GM23248 (cell line): ENCODE results near the gene PHC2. TPM values are rescaled to one million over a fixed set of nuclear protein-coding genes. Genes with fewer than 3 reads are reported as not detected.

ENCODE experiments used
- DNase-seq: peaks from one replicate; pipeline ENCODE4 v3.0.0-alpha.2; 2015
- H2AFZ ChIP-seq: fragments of 200-600 bp; sonication (generic); 2 replicates; pipeline ENCODE4 v1.6.1; 2016; ENCODE audit warnings: antibody characterized with exemption
- H3F3A ChIP-seq: fragments of 200-600 bp; sonication (generic); 2 replicates; pipeline ENCODE4 v1.6.1; 2016; ENCODE audit warnings: mild to moderate bottlenecking, antibody characterized with exemption, mixed run types; ENCODE audit not compliant: insufficient read depth
- H3K27ac ChIP-seq: fragments of 200-600 bp; sonication (generic); 2 replicates; pipeline ENCODE4 v1.5.1; 2016; ENCODE audit warnings: mild to moderate bottlenecking
- H3K27me3 ChIP-seq: fragments of 200-600 bp; sonication (generic); replicated peaks from 2 replicates; pipeline ENCODE4 v1.6.1; 2016; ENCODE audit warnings: mild to moderate bottlenecking; ENCODE audit not compliant: insufficient read depth
- H3K36me3 ChIP-seq: fragments of 200-600 bp; sonication (generic); 2 replicates; pipeline ENCODE4 v1.6.1; 2016; ENCODE audit warnings: low read depth, mild to moderate bottlenecking
- H3K4me1 ChIP-seq: fragments of 200-600 bp; sonication (generic); 2 replicates; pipeline ENCODE4 v1.6.1; 2016; ENCODE audit warnings: mild to moderate bottlenecking; ENCODE audit not compliant: insufficient read depth
- H3K4me2 ChIP-seq: fragments of 200-600 bp; sonication (generic); one replicate; pipeline ENCODE4 v1.6.1; 2016; ENCODE audit warnings: mild to moderate bottlenecking; ENCODE audit not compliant: unreplicated experiment
- H3K4me3 ChIP-seq: fragments of 200-600 bp; sonication (generic); 2 replicates; pipeline ENCODE4 v1.5.1; 2016; ENCODE audit warnings: mild to moderate bottlenecking
- H3K79me2 ChIP-seq: fragments of 200-600 bp; sonication (generic); 2 replicates; pipeline ENCODE4 v1.6.1; 2016; ENCODE audit warnings: mild to moderate bottlenecking; ENCODE audit not compliant: insufficient read depth
- H3K9ac ChIP-seq: fragments of 200-600 bp; sonication (generic); 2 replicates; pipeline ENCODE4 v1.6.1; 2016; ENCODE audit warnings: mild to moderate bottlenecking
- H3K9me2 ChIP-seq: fragments of 200-600 bp; sonication (generic); 2 replicates; pipeline ENCODE4 v1.6.1; 2016; ENCODE audit warnings: mixed run types, mild to moderate bottlenecking, moderate library complexity; ENCODE audit not compliant: insufficient read depth
- H3K9me3 ChIP-seq: fragments of 200-600 bp; sonication (generic); one replicate; pipeline ENCODE4 v1.6.1; 2017; ENCODE audit warnings: low read depth
- H4K20me1 ChIP-seq: fragments of 200-600 bp; sonication (generic); 2 replicates; pipeline ENCODE4 v1.6.0; 2016; ENCODE audit not compliant: insufficient read depth
- EZH2 ChIP-seq: fragments of 200-600 bp; sonication (generic); IDR thresholded peaks from 2 replicates; pipeline ENCODE4 v1.6.1; 2018; ENCODE audit warnings: antibody characterized with exemption, mild to moderate bottlenecking; ENCODE audit not compliant: insufficient read depth, poor library complexity, severe bottlenecking
- EZH2phosphoT487 ChIP-seq: fragments of 200-600 bp; sonication (generic); IDR thresholded peaks from 2 replicates; pipeline ENCODE4 v1.6.1; 2018; ENCODE audit warnings: antibody characterized with exemption, moderate library complexity, mild to moderate bottlenecking, low read depth; ENCODE audit not compliant: insufficient read depth
- WGBS, 2 experiments: methylation state at CpG; one replicate each; pipeline ENCODE4 v1.1.6; 2015 to 2017; ENCODE audit warnings: low lambda C conversion rate in 2 of 2, low coverage in 1 of 2; ENCODE audit errors: missing lambda C conversion rate in 2 of 2; 5-methylcytosine and 5-hydroxymethylcytosine counted together
- in situ Hi-C: fragments of 300-500 bp; cut with MboI; formaldehyde crosslinking; loops from 2 replicates; pipeline ENCODE4 v1.15.0; 2020
- polyA plus RNA-seq: library from polyadenylated mRNA; unstranded; fragments of >200 nt; fragmentation: Nextera tagmentation; extraction: Ambion mirVana; gene quantifications from 2 replicates; pipeline ENCODE4 v1.2.1, GENCODE V29; 2016
- total RNA-seq: library from RNA; depleted of rRNA; stranded (reverse); fragments of >200 nt; shearing (Covaris generic); gene quantifications from 2 replicates; pipeline ENCODE4 v1.2.3, GENCODE V29; 2014

Gene PHC2
- total and polyA plus RNA-seq, 2 experiments from 2014 or later = 15.1 to 74.7 TPM

DNA sequence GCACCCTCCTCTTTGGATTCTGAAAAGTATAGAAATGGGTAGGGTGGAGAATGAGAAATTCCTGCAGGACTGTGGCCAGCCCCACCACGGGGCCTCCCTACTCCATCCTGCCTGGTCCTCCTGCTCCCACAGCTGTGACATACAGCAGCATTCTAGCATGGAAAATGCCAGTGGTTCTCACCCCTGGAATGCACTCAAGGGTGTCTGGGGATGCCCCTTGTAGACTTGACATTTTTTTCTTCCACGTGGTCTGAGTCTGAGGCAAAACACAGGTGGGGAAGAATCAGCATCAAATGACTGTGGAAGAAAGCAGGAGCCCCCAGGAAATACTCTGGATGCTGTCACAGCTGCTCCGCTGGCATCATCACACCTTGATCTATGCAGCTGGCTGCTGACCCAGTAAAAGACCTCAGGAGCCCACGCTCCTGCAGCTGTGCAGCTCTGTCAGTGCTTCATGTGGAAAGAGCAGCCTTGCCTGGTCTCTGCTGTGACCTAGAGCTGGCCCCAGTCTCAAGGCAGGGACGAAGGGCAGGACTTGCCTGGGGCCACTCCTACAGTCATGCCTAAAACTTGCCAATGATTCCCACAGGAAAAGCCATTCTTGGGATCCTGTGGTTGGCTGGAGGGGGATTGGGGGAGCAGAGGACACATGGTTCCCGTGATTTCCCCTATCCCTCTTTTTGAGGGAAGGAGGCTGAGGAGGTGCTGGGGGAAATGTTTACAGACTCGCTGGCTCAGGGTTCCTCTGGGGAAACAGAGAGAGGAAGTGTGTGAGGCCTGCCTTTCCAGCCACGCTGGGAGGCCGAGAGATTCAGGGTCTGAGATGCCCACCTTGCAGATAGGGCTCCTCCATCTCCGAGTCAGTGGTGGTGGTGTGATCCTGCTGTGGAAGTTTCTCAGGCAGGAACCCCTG, 99.2 kb downstream of the PHC2 start:
- peak overlapping the region; percentile 96 for H3K27ac ChIP-seq
- peaks cover 73% of the 10 kb centered on the region for H3F3A ChIP-seq
- DNase-seq = peak; percentile 24
- H3K79me2 ChIP-seq = peaks cover 85% of the 10 kb centered on the region
- peaks cover 51% of the 10 kb centered on the region for H3K4me1 ChIP-seq
- no peak overlapping the region for H3K4me3 ChIP-seq
- TF ChIP-seq EZH2 = no peak
- TF ChIP-seq EZH2phosphoT487 = no peak
- no peak overlapping the region for H2AFZ ChIP-seq
- no peaks in the 10 kb centered on the region for H3K9me2 ChIP-seq
- 73 to 76% methylated on average over 10 of the region's 10 CpGs for WGBS, 2 experiments
- H3K9me3 ChIP-seq = no peaks in the 10 kb centered on the region
- H4K20me1 ChIP-seq = no peaks in the 10 kb centered on the region
- H3K4me2 ChIP-seq = no peak overlapping the region
- no peaks in the 10 kb centered on the region for H3K27me3 ChIP-seq
- peaks cover 41% of the 10 kb centered on the region for H3K36me3 ChIP-seq
- in situ Hi-C loops = no loop called here
- no peak overlapping the region for H3K9ac ChIP-seq

DNA sequence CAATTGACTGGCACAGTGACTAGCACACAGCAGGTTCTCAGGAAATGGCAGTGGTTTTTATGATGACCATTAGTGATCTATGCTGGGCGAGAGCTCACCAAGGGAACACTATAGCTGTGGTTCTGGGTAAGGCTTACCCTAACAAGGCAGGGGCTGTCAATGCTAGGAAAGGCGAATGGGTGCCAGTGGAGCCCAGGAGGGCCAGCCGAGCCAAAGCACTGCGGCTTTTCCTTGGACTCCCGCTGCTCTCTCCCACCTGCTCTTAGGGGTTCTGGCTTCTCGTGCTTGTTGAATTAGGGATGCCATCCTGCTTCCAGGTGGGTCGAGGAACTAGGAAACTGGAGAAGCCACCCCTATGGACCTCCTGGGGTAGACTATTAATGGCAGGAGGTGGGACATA, 100.0 kb downstream of the PHC2 start:
- Histone ChIP-seq H3K27ac (no peak overlapping the region), H3K4me3 (no peak overlapping the region), H3K4me2 (no peak overlapping the region), H3K79me2 (peaks cover 85% of the 10 kb centered on the region), H3K9me3 (no peaks in the 10 kb centered on the region), H3K4me1 (peaks cover 43% of the 10 kb centered on the region), H3K9ac (no peak overlapping the region), H3F3A (peaks cover 73% of the 10 kb centered on the region), H2AFZ (no peak overlapping the region), H3K9me2 (no peaks in the 10 kb centered on the region), H3K36me3 (peaks cover 49% of the 10 kb centered on the region), H3K27me3 (no peaks in the 10 kb centered on the region), H4K20me1 (no peaks in the 10 kb centered on the region)
- in situ Hi-C loops = no loop called here
- 98 to 99% methylated on average over 7 of the region's 7 CpGs for WGBS, 2 experiments
- no peak for TF ChIP-seq EZH2
- TF ChIP-seq EZH2phosphoT487 = no peak
- no peak for DNase-seq

DNA sequence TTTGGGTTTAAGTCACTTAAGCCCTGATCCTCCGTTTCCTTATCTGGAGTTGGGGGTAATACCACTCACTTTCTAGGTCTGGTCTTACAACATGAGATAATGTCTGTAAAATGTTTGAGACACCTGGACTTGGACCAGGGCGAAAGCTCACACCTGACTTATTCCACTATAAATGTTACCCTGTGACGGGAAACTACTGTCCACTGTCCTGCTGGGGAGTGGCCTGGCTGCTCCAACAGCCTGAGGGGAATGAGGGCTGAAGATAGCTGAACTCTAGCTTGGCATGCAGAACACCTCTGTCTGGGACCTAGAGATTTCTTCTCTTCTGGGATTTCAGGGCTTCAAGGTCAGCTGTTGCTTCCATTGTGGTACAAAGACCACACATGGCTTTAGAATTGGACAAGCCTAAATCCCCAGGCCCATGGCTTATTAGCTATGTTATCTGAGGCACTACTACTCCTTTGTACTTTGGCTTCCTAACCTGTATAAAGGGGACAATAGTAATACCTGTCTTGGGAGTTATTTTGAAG, 100.5 kb downstream of the PHC2 start:
- H3K4me2 ChIP-seq = no peak overlapping the region
- H3K9me2 ChIP-seq = no peaks in the 10 kb centered on the region
- H3F3A ChIP-seq = peaks cover 74% of the 10 kb centered on the region
- DNase-seq = no peak
- H3K27me3 ChIP-seq = no peaks in the 10 kb centered on the region
- in situ Hi-C loops = no loop called here
- no peak overlapping the region for H2AFZ ChIP-seq
- no peaks in the 10 kb centered on the region for H4K20me1 ChIP-seq
- 93 to 98% methylated on average over 3 of the region's 3 CpGs for WGBS, 2 experiments
- H3K79me2 ChIP-seq = peaks cover 85% of the 10 kb centered on the region
- H3K4me3 ChIP-seq = no peak overlapping the region
- no peak for TF ChIP-seq EZH2phosphoT487
- no peak for TF ChIP-seq EZH2
- peaks cover 38% of the 10 kb centered on the region for H3K4me1 ChIP-seq
- no peak overlapping the region for H3K27ac ChIP-seq
- H3K9ac ChIP-seq = no peak overlapping the region
- no peaks in the 10 kb centered on the region for H3K9me3 ChIP-seq
- peaks cover 54% of the 10 kb centered on the region for H3K36me3 ChIP-seq

DNA sequence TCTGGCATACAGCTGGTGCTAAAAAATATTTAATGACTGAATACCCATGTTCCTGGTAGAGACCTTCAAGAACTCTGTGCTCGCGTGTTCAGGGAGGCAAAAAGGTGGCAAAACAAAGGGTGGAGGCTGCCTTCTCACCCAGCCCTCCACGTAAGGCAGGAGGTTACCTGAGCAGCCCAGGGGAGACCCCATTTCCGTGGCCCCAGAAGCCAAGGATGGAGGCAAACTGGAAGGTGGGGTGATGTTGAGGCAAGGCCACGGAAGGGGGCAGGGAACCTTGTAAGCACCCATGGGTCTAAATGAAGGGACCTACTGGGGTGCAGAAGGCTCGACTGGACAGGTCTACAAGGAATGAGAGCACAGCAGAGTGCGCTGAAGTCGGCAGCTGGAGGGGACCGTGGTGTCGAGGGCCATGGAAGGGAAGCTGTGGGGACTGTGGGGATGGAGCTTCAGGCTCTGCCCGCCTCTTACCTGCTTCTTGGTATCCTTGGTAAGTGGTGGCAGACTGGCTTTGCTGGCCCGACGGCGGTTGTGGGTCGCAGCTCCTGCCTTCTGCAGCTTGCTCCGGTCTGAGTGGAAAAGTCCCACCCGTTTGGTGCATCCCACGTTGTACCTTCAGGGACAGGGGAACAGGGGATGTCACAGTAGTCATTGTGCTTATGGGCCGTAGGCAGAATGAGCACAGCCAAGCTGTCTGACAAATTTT, 101.1 kb downstream of the PHC2 start:
- no peaks in the 10 kb centered on the region for H3K27me3 ChIP-seq
- no peak overlapping the region for H2AFZ ChIP-seq
- 89 to 90% methylated on average over 19 of the region's 19 CpGs for WGBS, 2 experiments
- H3K4me3 ChIP-seq = no peak overlapping the region
- peaks cover 84% of the 10 kb centered on the region for H3K79me2 ChIP-seq
- no peaks in the 10 kb centered on the region for H3K9me2 ChIP-seq
- peaks cover 68% of the 10 kb centered on the region for H3F3A ChIP-seq
- H3K9me3 ChIP-seq = no peaks in the 10 kb centered on the region
- no peak overlapping the region for H3K9ac ChIP-seq
- in situ Hi-C loops = no loop called here
- DNase-seq = no peak
- no peak overlapping the region for H3K27ac ChIP-seq
- H3K36me3 ChIP-seq = peaks cover 60% of the 10 kb centered on the region
- no peaks in the 10 kb centered on the region for H4K20me1 ChIP-seq
- H3K4me2 ChIP-seq = no peak overlapping the region
- H3K4me1 ChIP-seq = peaks cover 32% of the 10 kb centered on the region
- TF ChIP-seq EZH2 (no peak), EZH2phosphoT487 (no peak)
